Muscle layer of duodenum (tissue), 2 donors: Measurements from ENCODE around the gene SRPRA.

Experiments
- H3K27ac ChIP-seq: one replicate; pipeline ENCODE4 v1.7.0; 2013; ENCODE audit warnings: mild to moderate bottlenecking, low read length
- H3K27me3 ChIP-seq: one replicate; pipeline ENCODE4 v1.7.0; 2013; ENCODE audit warnings: low read depth, mild to moderate bottlenecking, control low read depth, low read length
- H3K36me3 ChIP-seq, 2 donors: one replicate each; pipeline ENCODE4 v1.7.0; 2013; ENCODE audit warnings: low read length in 2 of 2, control low read depth in 1 of 2, mild to moderate bottlenecking in 1 of 2; ENCODE audit not compliant: insufficient read depth in 2 of 2, control insufficient read depth in 1 of 2
- H3K4me1 ChIP-seq, 2 donors: one replicate each; pipeline ENCODE4 v1.7.0; 2013; ENCODE audit warnings: low read length in 2 of 2, mild to moderate bottlenecking in 2 of 2, control low read depth in 1 of 2, moderate library complexity in 1 of 2; ENCODE audit not compliant: insufficient read depth in 2 of 2, control insufficient read depth in 1 of 2
- H3K4me3 ChIP-seq, 2 donors: one replicate each; pipeline ENCODE4 v1.7.0; 2013; ENCODE audit warnings: low read length in 2 of 2, low read depth in 1 of 2, mild to moderate bottlenecking in 1 of 2
- H3K9me3 ChIP-seq, 2 donors: one replicate each; pipeline ENCODE4 v1.7.0; 2013; ENCODE audit warnings: low read length in 2 of 2, control low read depth in 1 of 2, mild to moderate bottlenecking in 1 of 2; ENCODE audit not compliant: control insufficient read depth in 1 of 2
- donor health status: healthy.

The SRPRA gene

GRCh38 chr11:126226334-126227084, 42.2 kb downstream of the SRPRA start:
- Histone ChIP-seq H3K27me3 (no peaks in the 10 kb centered on the region), H3K4me1 (no peaks in the 10 kb centered on the region)

DNA sequence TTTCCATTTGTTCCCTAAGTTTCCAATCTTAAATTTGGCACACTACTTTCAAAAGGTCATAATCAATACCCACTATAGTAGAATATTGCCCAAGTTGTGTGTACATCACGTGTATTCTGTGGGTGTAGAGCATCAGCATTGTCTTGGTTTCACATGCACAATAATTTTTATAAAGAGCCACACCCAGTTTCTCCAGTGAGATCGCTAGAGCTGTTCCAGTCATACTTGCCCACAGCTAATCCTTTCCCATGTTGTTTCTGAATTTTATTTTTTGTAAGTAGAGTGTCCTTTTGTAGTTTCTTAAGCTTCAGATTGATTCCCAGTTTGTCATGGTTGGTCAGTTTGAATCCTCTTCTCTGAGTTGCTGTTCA, 43.4 kb downstream of the SRPRA start:
- Histone ChIP-seq H3K4me1 (no peaks in the 10 kb centered on the region), H3K27ac (no peak overlapping the region), H3K9me3 (no peaks in the 10 kb centered on the region), H3K36me3 (peaks cover 0 to 12% of the 10 kb centered on the region in 2 donors), H3K4me3 (no peak overlapping the region), H3K27me3 (no peaks in the 10 kb centered on the region)

More at GRCh38 chr11:126226334-126227084, 42.2 kb downstream of the SRPRA start:
- Histone ChIP-seq H3K27ac (no peak overlapping the region), H3K4me3 (no peak overlapping the region), H3K36me3 (peaks cover 0 to 20% of the 10 kb centered on the region in 2 donors), H3K9me3 (no peaks in the 10 kb centered on the region)

GRCh38 chr11:126224647-126225294, 43.9 kb downstream of the SRPRA start:
- Histone ChIP-seq H3K36me3 (peaks cover 0 to 7% of the 10 kb centered on the region in 2 donors), H3K4me3 (no peak overlapping the region), H3K4me1 (no peaks in the 10 kb centered on the region), H3K27me3 (no peaks in the 10 kb centered on the region), H3K9me3 (no peaks in the 10 kb centered on the region), H3K27ac (no peak overlapping the region)

GRCh38 chr11:126219547-126219946, 49.1 kb downstream of the SRPRA start:
- Histone ChIP-seq H3K9me3 (no peaks in the 10 kb centered on the region), H3K27me3 (no peaks in the 10 kb centered on the region), H3K27ac (no peak overlapping the region), H3K4me3 (no peak overlapping the region), H3K4me1 (no peaks in the 10 kb centered on the region), H3K36me3 (no peaks in the 10 kb centered on the region)

GRCh38 chr11:126217491-126217890, 51.2 kb downstream of the SRPRA start:
- H3K27ac ChIP-seq: no peak overlapping the region
- no peaks in the 10 kb centered on the region for H3K36me3 ChIP-seq
- no peak overlapping the region for H3K4me3 ChIP-seq
- peaks cover under 1 to 9% of the 10 kb centered on the region in 2 donors for H3K4me1 ChIP-seq
- H3K27me3 ChIP-seq: no peaks in the 10 kb centered on the region
- H3K9me3 ChIP-seq: no peaks in the 10 kb centered on the region

GRCh38 chr11:126216526-126217305, 52.0 kb downstream of the SRPRA start:
- Histone ChIP-seq H3K4me3 (no peak overlapping the region), H3K4me1 (peaks cover 3 to 15% of the 10 kb centered on the region in 2 donors), H3K27ac (no peak overlapping the region), H3K27me3 (no peaks in the 10 kb centered on the region), H3K9me3 (no peaks in the 10 kb centered on the region), H3K36me3 (no peaks in the 10 kb centered on the region)

DNA sequence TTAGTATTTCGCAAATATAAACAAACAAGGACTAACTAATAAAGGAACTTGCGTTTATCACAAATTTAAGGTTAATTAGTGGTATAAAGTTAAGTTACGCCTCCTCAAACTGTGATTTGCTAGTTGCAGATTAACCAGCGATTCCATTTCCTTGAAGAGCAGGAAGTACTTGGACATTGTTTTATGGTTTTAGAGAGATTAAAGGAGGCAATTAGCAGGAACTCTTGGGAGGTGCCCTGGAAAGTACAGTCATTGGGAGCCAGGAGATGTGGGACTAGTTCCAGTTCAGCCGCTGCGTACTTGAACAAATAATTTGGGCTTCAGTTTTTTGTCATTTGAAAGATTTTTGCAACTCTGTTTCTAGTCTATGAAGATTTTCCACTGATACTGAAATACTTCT, 53.9 kb downstream of the SRPRA start:
- no peaks in the 10 kb centered on the region for H3K27me3 ChIP-seq
- H3K36me3 ChIP-seq: peaks cover 0 to 2% of the 10 kb centered on the region in 2 donors
- H3K27ac ChIP-seq: no peak overlapping the region
- H3K9me3 ChIP-seq: no peaks in the 10 kb centered on the region
- H3K4me3 ChIP-seq: peak overlapping the region in 1 of 2 donors; percentile 23
- peaks cover 9 to 21% of the 10 kb centered on the region in 2 donors for H3K4me1 ChIP-seq

DNA sequence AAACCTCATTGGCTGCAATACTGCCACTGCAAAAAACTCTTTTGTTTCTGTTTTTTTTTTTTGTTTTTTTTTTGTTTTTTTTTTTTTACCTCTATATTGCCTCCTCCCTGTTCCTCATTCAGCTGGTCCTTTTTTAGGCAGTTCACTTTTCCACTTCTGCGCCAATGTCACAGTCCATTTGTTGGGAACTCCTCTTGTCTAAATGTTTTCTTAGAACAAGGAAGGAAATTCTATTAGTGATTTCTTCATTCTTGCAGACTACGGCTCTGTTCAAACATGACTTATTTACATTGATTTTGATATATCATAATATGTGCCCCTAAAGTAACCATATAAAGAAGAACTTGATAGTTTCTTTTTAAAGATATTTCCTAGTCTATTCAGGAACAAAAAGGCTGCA, 54.3 kb downstream of the SRPRA start:
- peaks cover 9 to 21% of the 10 kb centered on the region in 2 donors for H3K4me1 ChIP-seq
- no peaks in the 10 kb centered on the region for H3K27me3 ChIP-seq
- peaks cover 2 to 6% of the 10 kb centered on the region in 2 donors for H3K36me3 ChIP-seq
- H3K9me3 ChIP-seq: no peaks in the 10 kb centered on the region
- H3K27ac ChIP-seq: no peak overlapping the region
- H3K4me3 ChIP-seq: peak overlapping the region in 1 of 2 donors; percentile 23
